GM21447 (cell line): Measurements from ENCODE around the gene SLC17A6.

Experiments used
- ATAC-seq: cut with Tn5 transposase; IDR thresholded peaks from one replicate; pipeline ENCODE4 v1.9.1; 2021; ENCODE audit not compliant: unreplicated experiment

Gene SLC17A6

DNA sequence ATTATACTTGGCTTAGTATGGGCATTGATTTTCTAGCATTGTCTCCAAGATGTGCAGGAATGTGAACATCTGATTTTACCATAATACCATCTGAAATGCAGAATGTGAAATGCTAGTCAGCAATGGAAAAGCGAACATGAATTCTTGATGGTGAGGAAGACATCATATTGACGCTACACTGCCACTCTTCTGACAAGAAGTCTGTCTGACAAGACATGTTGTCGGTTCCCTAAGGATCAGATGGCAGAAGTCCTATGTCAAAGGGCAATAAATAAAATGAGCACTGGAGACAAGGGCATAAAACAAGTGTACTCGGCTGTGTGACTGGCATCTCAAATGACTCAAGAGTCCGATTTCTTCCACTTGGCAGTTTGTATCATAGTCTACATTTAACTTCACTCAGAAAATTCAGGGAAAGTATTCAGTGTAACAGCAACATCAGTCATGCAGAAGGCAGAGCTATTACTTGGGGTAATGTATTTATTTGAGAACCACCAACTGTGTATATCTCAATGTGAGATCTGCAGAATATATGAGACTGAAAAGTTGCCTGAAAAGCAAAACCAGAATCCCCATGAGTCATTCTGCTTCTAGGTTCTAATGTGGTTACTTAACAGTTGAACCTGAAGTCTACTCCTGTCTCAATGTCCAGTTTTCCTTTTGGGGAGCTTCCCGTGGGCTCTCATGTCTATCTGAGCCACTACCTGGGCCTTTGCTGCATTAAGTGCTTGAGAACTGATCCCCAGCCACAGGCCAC lies 51.5 kb downstream of the SLC17A6 start:
- ATAC-seq = no peak

DNA sequence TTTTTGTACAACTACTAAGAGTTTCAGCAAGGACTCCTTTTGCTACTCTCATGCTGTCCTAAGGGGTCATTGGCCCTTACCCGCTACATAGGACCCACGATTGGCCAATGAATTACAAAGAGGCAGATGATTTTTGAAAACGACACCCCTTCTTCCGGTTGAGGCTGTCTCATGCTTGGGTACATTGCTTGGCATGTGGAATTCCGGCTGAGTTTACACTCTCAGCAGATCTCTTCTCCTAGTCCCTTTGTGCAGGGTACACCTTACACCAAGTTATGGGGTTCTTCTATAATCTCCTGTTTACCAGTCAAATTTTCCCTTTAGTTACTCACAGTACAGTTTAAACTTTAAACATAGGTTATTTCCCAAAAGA lies 52.1 kb downstream of the SLC17A6 start:
- no peak for ATAC-seq

DNA sequence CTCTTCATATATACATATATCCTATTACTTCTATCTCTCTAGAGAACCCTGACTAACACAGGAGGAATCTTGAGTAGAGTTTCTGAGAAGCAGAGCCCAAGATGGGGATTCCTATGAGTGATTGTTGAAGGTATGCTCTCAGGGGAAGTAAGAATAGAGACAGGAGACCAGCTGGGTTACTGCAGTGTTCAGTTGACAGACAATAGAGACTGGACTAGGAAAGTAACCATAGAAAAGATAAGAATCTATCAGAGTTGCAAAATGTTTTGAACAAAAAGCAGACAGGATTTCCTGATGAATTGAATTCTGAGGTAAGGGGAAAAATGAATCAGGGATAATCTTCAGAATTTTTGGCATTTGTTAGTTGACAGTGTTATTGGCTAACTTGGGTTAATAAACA lies 54.4 kb downstream of the SLC17A6 start:
- no peak for ATAC-seq

DNA sequence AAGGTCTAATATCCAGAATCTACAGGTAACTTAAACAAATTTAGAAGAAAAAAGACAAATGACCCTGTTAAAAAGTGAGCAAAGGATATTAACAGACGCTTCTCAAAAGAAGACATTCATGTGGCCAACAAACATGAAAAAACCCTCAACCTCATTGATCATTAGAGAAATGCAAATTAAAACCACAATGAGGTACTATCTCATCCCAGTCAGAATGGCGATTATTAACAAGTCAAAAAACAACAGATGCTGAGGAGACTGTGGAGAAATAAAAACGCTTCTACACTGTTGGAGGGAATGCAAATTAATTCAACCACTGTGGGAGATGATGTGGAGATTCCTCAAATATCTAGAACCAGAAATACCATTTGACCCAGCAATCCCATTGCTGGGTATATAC lies 67.2 kb downstream of the SLC17A6 start:
- ATAC-seq = peak; percentile 66

DNA sequence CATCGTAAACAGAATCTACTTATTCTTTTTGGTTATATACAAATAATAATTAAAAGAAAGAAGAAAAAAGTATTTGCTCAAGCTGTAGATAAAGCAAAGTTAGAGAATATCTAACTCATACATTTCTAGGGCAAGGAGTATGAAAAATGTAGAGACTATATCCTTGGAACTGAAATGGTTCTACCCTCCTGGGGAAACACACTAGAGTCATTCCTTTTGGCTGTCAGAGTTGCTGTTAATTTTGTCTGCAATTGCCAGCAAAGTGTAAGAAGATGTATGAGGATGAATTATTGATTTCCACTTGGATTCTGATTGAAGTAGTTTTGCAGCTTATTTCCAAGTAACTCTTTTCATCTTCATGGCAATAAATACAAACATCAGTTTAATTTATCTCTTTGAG lies 69.1 kb downstream of the SLC17A6 start:
- ATAC-seq = no peak

DNA sequence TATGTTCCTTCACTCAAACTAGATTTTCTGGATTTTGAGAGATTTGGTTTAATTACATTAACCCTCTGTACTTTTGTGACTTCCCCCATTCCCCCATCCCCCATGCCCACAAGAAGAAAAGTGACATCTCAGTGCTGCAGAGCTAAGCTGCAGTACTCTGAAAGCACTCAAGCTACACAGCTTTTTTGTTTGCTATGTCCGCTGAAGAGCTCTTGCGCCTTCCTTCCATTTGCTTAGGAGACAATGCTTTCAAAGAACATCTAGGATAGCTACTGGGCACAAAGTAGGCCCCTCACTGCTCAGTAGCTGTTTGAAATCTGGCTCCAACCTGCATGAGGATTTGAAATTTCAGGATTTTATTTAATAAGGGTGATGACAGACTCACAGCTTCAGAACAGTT lies 69.7 kb downstream of the SLC17A6 start:
- ATAC-seq = no peak

- no peak for ATAC-seq
These were observed 77.3 kb downstream of the SLC17A6 start for GRCh38 chr11:22415476-22415875.

DNA sequence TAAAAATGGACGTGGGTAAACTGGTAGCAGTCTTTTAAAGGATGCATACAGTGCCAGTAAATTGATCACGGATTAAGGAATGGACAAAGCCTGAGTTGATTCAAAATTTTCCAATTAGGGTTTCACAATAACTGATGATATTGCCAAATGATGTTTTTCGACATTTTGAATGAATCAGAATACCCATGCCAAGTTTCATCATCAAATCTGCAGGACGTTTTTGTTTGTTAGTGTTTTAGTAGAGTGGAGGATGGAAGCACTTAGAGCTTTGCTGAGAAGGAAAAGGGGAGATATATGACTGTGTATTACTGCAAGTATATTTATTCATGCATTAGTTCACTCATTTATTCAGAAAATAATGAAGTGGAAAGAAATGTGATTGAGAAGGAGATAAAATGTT lies 78.3 kb downstream of the SLC17A6 start:
- ATAC-seq = no peak

GRCh38 chr11:22426915-22427314 lies 88.7 kb downstream of the SLC17A6 start:
- ATAC-seq = no peak
